HepG2 (cell line): ENCODE data around the gene BRMS1. TPM values are rescaled to one million over a fixed set of nuclear protein-coding genes. Genes with fewer than 3 reads are reported as not detected.
A peak's percentile ranks its signal among the peaks of the same experiment; 100 is the strongest.

Experiments used
- ARID2 ChIP-seq: sonication (generic); formaldehyde crosslinking; IDR thresholded peaks from 2 replicates; pipeline ENCODE4 v1.8.1; 2022; ENCODE audit warnings: mild to moderate bottlenecking, missing genetic modification reagents, borderline replicate concordance
- ARNT ChIP-seq: fragments of 450-650 bp; IDR thresholded peaks from 2 replicates; pipeline ENCODE4 v1.6.1; 2017
- ETV5 ChIP-seq: IDR thresholded peaks from 2 replicates; pipeline ENCODE4 v1.6.1; 2018; ENCODE audit warnings: missing biosample characterization, missing genetic modification reagents, inconsistent platforms, borderline replicate concordance
- GABPB1 ChIP-seq: IDR thresholded peaks from 2 replicates; pipeline ENCODE4 v1.6.1; 2016; ENCODE audit warnings: mild to moderate bottlenecking, missing genetic modification reagents, moderate library complexity, missing compliant biosample characterization
- KDM2A ChIP-seq: sonication (generic); formaldehyde crosslinking; IDR thresholded peaks from 2 replicates; pipeline ENCODE4 v1.4.0; 2020; ENCODE audit warnings: low read depth, missing genetic modification reagents, borderline replicate concordance
- KLF13 ChIP-seq: sonication (generic); formaldehyde crosslinking; IDR thresholded peaks from 2 replicates; pipeline ENCODE4 v1.4.0; 2020; ENCODE audit warnings: mild to moderate bottlenecking, missing genetic modification reagents
- SMC3 ChIP-seq: IDR thresholded peaks from 2 replicates; pipeline ENCODE4 v1.6.1; 2011; ENCODE audit warnings: low read length, improper control_type of control experiment
- USF2 ChIP-seq, 2 experiments: sonication (generic) in 1 of 2; formaldehyde crosslinking in 1 of 2; IDR thresholded peaks; 2 replicates each; pipeline versions ENCODE4 v1.5.1 to v1.6.1; 2011 to 2020; ENCODE audit warnings: borderline replicate concordance in 1 of 2, low read depth in 1 of 2, low read length in 1 of 2, mild to moderate bottlenecking in 1 of 2, missing genetic modification reagents in 1 of 2, moderate library complexity in 1 of 2
- ZNF20 ChIP-seq: sonication (generic); formaldehyde crosslinking; IDR thresholded peaks from 2 replicates; pipeline ENCODE4 v1.4.0; 2020; ENCODE audit warnings: mild to moderate bottlenecking, moderate library complexity, missing genetic modification reagents
- ZNF274 ChIP-seq: sonication (generic); formaldehyde crosslinking; IDR thresholded peaks from 2 replicates; pipeline ENCODE4 v1.5.1; 2020; ENCODE audit warnings: mild to moderate bottlenecking, missing genetic modification reagents
- ZNF383 ChIP-seq: sonication (generic); formaldehyde crosslinking; IDR thresholded peaks from 2 replicates; pipeline ENCODE4 v1.4.0; 2020; ENCODE audit warnings: missing genetic modification reagents, mild to moderate bottlenecking, borderline replicate concordance
- ZNF414 ChIP-seq: sonication (generic); formaldehyde crosslinking; IDR thresholded peaks from 2 replicates; pipeline ENCODE4 v1.5.0; 2020; ENCODE audit warnings: missing genetic modification reagents
- ZNF773 ChIP-seq: sonication (generic); formaldehyde crosslinking; IDR thresholded peaks from 2 replicates; pipeline ENCODE4 v1.4.0; 2020; ENCODE audit warnings: missing genetic modification reagents, borderline replicate concordance
- ZNF780A ChIP-seq: sonication (generic); formaldehyde crosslinking; IDR thresholded peaks from 2 replicates; pipeline ENCODE4 v1.8.0; 2022; ENCODE audit warnings: mild to moderate bottlenecking, missing genetic modification reagents, moderate library complexity
- polyA plus RNA-seq, 8 experiments: library from polyadenylated mRNA; depleted of rRNA in 3 of 8; stranded (reverse) in 7 of 8; unstranded in 1 of 8; fragments of >200 nt; fragmentation: Illumina TruSeq in 4 of 8; extraction: Trizol in 4 of 8; gene quantifications; 2 replicates each; pipeline versions ENCODE4 v1.2.1 to v1.2.3, GENCODE V29; 2011 to 2016; ENCODE audit warnings: low read depth in 4 of 8, missing spikeins in 1 of 8, mixed read lengths in 1 of 8; ENCODE audit not compliant: insufficient read depth in 1 of 8
- total RNA-seq, 5 experiments: library from RNA; depleted of rRNA; stranded (reverse); fragments of >200 nt; fragmentation: Illumina TruSeq; extraction: Trizol; gene quantifications; 2 replicates each; pipeline ENCODE4 v1.2.3, GENCODE V29; 2016; ENCODE audit warnings: low read depth in 1 of 5
- TF ChIP-seq, protein P1 (sequence below): sonication (generic); formaldehyde crosslinking; IDR thresholded peaks from 2 replicates; pipeline ENCODE4 v1.4.0; 2020; ENCODE audit warnings: missing genetic modification reagents, borderline replicate concordance
- TF ChIP-seq, protein P2 (sequence below): sonication (generic); formaldehyde crosslinking; IDR thresholded peaks from 2 replicates; pipeline ENCODE4 v1.4.0; 2020; ENCODE audit warnings: missing genetic modification reagents, borderline replicate concordance
- TF ChIP-seq, protein P3 (sequence below): sonication (generic); formaldehyde crosslinking; IDR thresholded peaks from 2 replicates; pipeline ENCODE4 v1.5.0; 2020; ENCODE audit warnings: missing genetic modification reagents

BRMS1 gene
- total and polyA plus RNA-seq, 2 of the 13 experiments (the other 11 are each of a cell fraction or from before 2014, with no cell fraction given) = 15.8 to 55.7 TPM

- TF ChIP-seq, protein P1, sequence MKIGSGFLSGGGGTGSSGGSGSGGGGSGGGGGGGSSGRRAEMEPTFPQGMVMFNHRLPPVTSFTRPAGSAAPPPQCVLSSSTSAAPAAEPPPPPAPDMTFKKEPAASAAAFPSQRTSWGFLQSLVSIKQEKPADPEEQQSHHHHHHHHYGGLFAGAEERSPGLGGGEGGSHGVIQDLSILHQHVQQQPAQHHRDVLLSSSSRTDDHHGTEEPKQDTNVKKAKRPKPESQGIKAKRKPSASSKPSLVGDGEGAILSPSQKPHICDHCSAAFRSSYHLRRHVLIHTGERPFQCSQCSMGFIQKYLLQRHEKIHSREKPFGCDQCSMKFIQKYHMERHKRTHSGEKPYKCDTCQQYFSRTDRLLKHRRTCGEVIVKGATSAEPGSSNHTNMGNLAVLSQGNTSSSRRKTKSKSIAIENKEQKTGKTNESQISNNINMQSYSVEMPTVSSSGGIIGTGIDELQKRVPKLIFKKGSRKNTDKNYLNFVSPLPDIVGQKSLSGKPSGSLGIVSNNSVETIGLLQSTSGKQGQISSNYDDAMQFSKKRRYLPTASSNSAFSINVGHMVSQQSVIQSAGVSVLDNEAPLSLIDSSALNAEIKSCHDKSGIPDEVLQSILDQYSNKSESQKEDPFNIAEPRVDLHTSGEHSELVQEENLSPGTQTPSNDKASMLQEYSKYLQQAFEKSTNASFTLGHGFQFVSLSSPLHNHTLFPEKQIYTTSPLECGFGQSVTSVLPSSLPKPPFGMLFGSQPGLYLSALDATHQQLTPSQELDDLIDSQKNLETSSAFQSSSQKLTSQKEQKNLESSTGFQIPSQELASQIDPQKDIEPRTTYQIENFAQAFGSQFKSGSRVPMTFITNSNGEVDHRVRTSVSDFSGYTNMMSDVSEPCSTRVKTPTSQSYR (CRISPR knock-in tag) = peak; percentile 35; the same call in 1 of the 2 replicates
- TF ChIP-seq USF2 (IDR thresholded peaks at IDR 0.05; ENCODE audit: low read depth, low read length) (no peak), USF2 (CRISPR knock-in tag; IDR thresholded peaks at IDR 0.05; ENCODE audit: borderline replicate concordance) (no peak), KDM2A (peak; percentile 64; the same call in 1 of the 2 replicates), ZNF773 (no peak), ZNF274 (no peak), SMC3 (no peak), ARNT (no peak), ZNF383 (CRISPR knock-in tag) (no peak), ZNF780A (CRISPR knock-in tag) (no peak), ZNF20 (no peak), ARID2 (CRISPR knock-in tag) (no peak), KLF13 (no peak), GABPB1 (CRISPR knock-in tag) (peak; percentile 57), ETV5 (CRISPR knock-in tag) (no peak), ZNF414 (CRISPR knock-in tag) (peak; percentile 41; the same call in 1 of the 2 replicates)
- TF ChIP-seq, protein P2, sequence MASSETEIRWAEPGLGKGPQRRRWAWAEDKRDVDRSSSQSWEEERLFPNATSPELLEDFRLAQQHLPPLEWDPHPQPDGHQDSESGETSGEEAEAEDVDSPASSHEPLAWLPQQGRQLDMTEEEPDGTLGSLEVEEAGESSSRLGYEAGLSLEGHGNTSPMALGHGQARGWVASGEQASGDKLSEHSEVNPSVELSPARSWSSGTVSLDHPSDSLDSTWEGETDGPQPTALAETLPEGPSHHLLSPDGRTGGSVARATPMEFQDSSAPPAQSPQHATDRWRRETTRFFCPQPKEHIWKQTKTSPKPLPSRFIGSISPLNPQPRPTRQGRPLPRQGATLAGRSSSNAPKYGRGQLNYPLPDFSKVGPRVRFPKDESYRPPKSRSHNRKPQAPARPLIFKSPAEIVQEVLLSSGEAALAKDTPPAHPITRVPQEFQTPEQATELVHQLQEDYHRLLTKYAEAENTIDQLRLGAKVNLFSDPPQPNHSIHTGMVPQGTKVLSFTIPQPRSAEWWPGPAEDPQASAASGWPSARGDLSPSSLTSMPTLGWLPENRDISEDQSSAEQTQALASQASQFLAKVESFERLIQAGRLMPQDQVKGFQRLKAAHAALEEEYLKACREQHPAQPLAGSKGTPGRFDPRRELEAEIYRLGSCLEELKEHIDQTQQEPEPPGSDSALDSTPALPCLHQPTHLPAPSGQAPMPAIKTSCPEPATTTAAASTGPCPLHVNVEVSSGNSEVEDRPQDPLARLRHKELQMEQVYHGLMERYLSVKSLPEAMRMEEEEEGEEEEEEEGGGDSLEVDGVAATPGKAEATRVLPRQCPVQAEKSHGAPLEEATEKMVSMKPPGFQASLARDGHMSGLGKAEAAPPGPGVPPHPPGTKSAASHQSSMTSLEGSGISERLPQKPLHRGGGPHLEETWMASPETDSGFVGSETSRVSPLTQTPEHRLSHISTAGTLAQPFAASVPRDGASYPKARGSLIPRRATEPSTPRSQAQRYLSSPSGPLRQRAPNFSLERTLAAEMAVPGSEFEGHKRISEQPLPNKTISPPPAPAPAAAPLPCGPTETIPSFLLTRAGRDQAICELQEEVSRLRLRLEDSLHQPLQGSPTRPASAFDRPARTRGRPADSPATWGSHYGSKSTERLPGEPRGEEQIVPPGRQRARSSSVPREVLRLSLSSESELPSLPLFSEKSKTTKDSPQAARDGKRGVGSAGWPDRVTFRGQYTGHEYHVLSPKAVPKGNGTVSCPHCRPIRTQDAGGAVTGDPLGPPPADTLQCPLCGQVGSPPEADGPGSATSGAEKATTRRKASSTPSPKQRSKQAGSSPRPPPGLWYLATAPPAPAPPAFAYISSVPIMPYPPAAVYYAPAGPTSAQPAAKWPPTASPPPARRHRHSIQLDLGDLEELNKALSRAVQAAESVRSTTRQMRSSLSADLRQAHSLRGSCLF = no peak
- TF ChIP-seq, protein P3, sequence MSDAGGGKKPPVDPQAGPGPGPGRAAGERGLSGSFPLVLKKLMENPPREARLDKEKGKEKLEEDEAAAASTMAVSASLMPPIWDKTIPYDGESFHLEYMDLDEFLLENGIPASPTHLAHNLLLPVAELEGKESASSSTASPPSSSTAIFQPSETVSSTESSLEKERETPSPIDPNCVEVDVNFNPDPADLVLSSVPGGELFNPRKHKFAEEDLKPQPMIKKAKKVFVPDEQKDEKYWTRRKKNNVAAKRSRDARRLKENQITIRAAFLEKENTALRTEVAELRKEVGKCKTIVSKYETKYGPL = no peak
Observed at GRCh38 chr11:66371627-66372415, 26.9 kb upstream of the BRMS1 start, which contains the start of gene SLC29A2 (continued).
